Endodermal cell (in vitro differentiated cells): ENCODE measurements around the gene IL1B. TPM values are rescaled to one million over a fixed set of nuclear protein-coding genes. Genes with fewer than 3 reads are reported as not detected.

ENCODE experiments used
- DNase-seq: peaks from one replicate; pipeline ENCODE4 v3.0.0-alpha.2; 2017
- H3K27ac ChIP-seq: 2 replicates; pipeline ENCODE4 v1.5.1; 2013; ENCODE audit warnings: mild to moderate bottlenecking, low read depth, low read length, moderate library complexity
- H3K27me3 ChIP-seq: 2 replicates; pipeline ENCODE4 v1.6.1; 2013; ENCODE audit warnings: mild to moderate bottlenecking, low read length, moderate library complexity; ENCODE audit not compliant: insufficient read depth, control insufficient read depth, poor library complexity, severe bottlenecking
- H3K36me3 ChIP-seq: 2 replicates; pipeline ENCODE4 v1.7.0; 2013; ENCODE audit warnings: mild to moderate bottlenecking, low read length, moderate library complexity; ENCODE audit not compliant: control insufficient read depth, insufficient read depth
- H3K4me1 ChIP-seq: one replicate; pipeline ENCODE4 v1.7.0; 2013; ENCODE audit warnings: low read length; ENCODE audit not compliant: control insufficient read depth, insufficient read depth
- H3K4me3 ChIP-seq: 2 replicates; pipeline ENCODE4 v1.5.1; 2013; ENCODE audit warnings: mild to moderate bottlenecking, low read length, moderate library complexity
- H3K9ac ChIP-seq: 2 replicates; pipeline ENCODE4 v1.6.1; 2013; ENCODE audit warnings: mild to moderate bottlenecking, low read length, moderate library complexity; ENCODE audit not compliant: poor library complexity, severe bottlenecking; ENCODE audit errors: extremely low read depth
- H3K9me3 ChIP-seq: 2 replicates; pipeline ENCODE4 v1.6.1; 2013; ENCODE audit warnings: mild to moderate bottlenecking, low read length, moderate library complexity; ENCODE audit not compliant: control insufficient read depth
- H3K27ac Mint-ChIP-seq: 2 replicates; pipeline ENCODE4 v1.8.0; 2020; ENCODE audit warnings: mixed read lengths
- H3K27me3 Mint-ChIP-seq: 2 replicates; pipeline ENCODE4 v1.8.0; 2021; ENCODE audit warnings: mild to moderate bottlenecking, mixed read lengths; ENCODE audit not compliant: insufficient read depth
- H3K36me3 Mint-ChIP-seq: 2 replicates; pipeline ENCODE4 v1.8.0; 2020; ENCODE audit warnings: low read depth, mixed read lengths
- H3K4me1 Mint-ChIP-seq: 2 replicates; pipeline ENCODE4 v1.8.0; 2020; ENCODE audit warnings: mixed read lengths
- H3K4me3 Mint-ChIP-seq: 2 replicates; pipeline ENCODE4 v1.8.0; 2020; ENCODE audit warnings: mild to moderate bottlenecking, moderate library complexity, mixed read lengths
- H3K9me3 Mint-ChIP-seq: 2 replicates; pipeline ENCODE4 v1.8.0; 2020; ENCODE audit warnings: mild to moderate bottlenecking, mixed read lengths
- CTCF ChIP-seq: fragments of 200-600 bp; sonication (generic); conservative IDR thresholded peaks from 2 replicates; pipeline ENCODE4 v1.5.0; 2021; ENCODE audit warnings: antibody characterized with exemption, mild to moderate bottlenecking
- WGBS, 2 experiments: methylation state at CpG; one replicate each; pipeline versions ENCODE4 v1.1.5 to v1.1.7; 2013; ENCODE audit warnings: missing lambda C conversion rate in 2 of 2, mixed read lengths in 1 of 2; ENCODE audit not compliant: insufficient coverage in 1 of 2, insufficient read length in 1 of 2; 5-methylcytosine and 5-hydroxymethylcytosine counted together
- total RNA-seq, 2 donors: library from RNA; stranded (reverse); fragmentation: NEBNext Ultra II Directional in 1 of 2; extraction: Animal tissue kit (Norgen Biotek cat#: 25700) in 1 of 2; gene quantifications; 2 replicates in 1 of 2; 3 replicates in 1 of 2; pipeline ENCODE4 v1.2.1, GENCODE V29; 2021

Gene IL1B
- total RNA-seq, 2 donors from 2014 or later, result not detected

- no peak overlapping the region for H3K9ac ChIP-seq
- no peak overlapping the region for H3K4me3 ChIP-seq
- no peak for TF ChIP-seq CTCF
- no peaks in the 10 kb centered on the region for H3K9me3 ChIP-seq
- H3K9me3 Mint-ChIP-seq, result no peaks in the 10 kb centered on the region
- H3K27ac Mint-ChIP-seq, result no peak overlapping the region
- WGBS, 2 experiments, result 97 to 98% methylated on average over 3 of the region's 3 CpGs
- no peaks in the 10 kb centered on the region for H3K27me3 ChIP-seq
- peaks cover 12% of the 10 kb centered on the region for H3K4me1 Mint-ChIP-seq
- no peak overlapping the region for H3K27ac ChIP-seq
- DNase-seq, result no peak
- no peaks in the 10 kb centered on the region for H3K36me3 ChIP-seq
- H3K27me3 Mint-ChIP-seq, result no peaks in the 10 kb centered on the region
- no peaks in the 10 kb centered on the region for H3K36me3 Mint-ChIP-seq
- H3K4me3 Mint-ChIP-seq, result no peak overlapping the region
- H3K4me1 ChIP-seq, result no peaks in the 10 kb centered on the region
These were observed 41.7 kb downstream of the IL1B start for GRCh38 chr2:112794841-112795240.

GRCh38 chr2:112794131-112794733, 42.3 kb downstream of the IL1B start:
- no peak for DNase-seq
- Histone ChIP-seq H3K9ac (no peak overlapping the region), H3K4me3 (no peak overlapping the region), H3K27me3 (no peaks in the 10 kb centered on the region), H3K4me1 (no peaks in the 10 kb centered on the region), H3K9me3 (no peaks in the 10 kb centered on the region), H3K27ac (no peak overlapping the region), H3K36me3 (no peaks in the 10 kb centered on the region)
- WGBS, 2 experiments, result 84 to 93% methylated on average over 2 to 5 of the region's 5 CpGs
- Mint-ChIP-seq H3K36me3 (no peaks in the 10 kb centered on the region), H3K27me3 (no peaks in the 10 kb centered on the region), H3K4me1 (peaks cover 12% of the 10 kb centered on the region), H3K27ac (no peak overlapping the region), H3K9me3 (no peaks in the 10 kb centered on the region), H3K4me3 (no peak overlapping the region)
- no peak for TF ChIP-seq CTCF

- Mint-ChIP-seq H3K4me3 (no peak overlapping the region), H3K36me3 (no peaks in the 10 kb centered on the region), H3K4me1 (peaks cover 12% of the 10 kb centered on the region), H3K27ac (no peak overlapping the region), H3K9me3 (no peaks in the 10 kb centered on the region), H3K27me3 (no peaks in the 10 kb centered on the region)
- no peaks in the 10 kb centered on the region for H3K4me1 ChIP-seq
- no peak for DNase-seq
- 94 to 100% methylated on average over 3 of the region's 3 CpGs for WGBS, 2 experiments
- no peak overlapping the region for H3K9ac ChIP-seq
- H3K27me3 ChIP-seq, result no peaks in the 10 kb centered on the region
- no peaks in the 10 kb centered on the region for H3K36me3 ChIP-seq
- H3K9me3 ChIP-seq, result no peaks in the 10 kb centered on the region
- H3K4me3 ChIP-seq, result no peak overlapping the region
- TF ChIP-seq CTCF, result no peak
- no peak overlapping the region for H3K27ac ChIP-seq
These were observed 43.1 kb downstream of the IL1B start for GRCh38 chr2:112793449-112793978.
